Vagina (tissue), 2 donors: ENCODE results near the gene CPT1B. TPM values are rescaled to one million over a fixed set of nuclear protein-coding genes. Genes with fewer than 3 reads are reported as not detected.
"Not testable (repeated sequence)": the region's sequence is repeated elsewhere in the genome, so short reads cannot be mapped to it uniquely, and the experiment has no call there.

Experiments
- DNase-seq, 2 donors: peaks; one replicate each; pipeline ENCODE4 v3.0.0-alpha.2; 2017; ENCODE audit errors: extremely low spot score in 2 of 2
- H3K27ac ChIP-seq: fragments of 200-600 bp; sonication (generic); one replicate; pipeline ENCODE4 v1.5.1; 2019
- H3K27me3 ChIP-seq: fragments of 200-600 bp; sonication (generic); one replicate; pipeline ENCODE4 v1.5.1; 2019
- H3K36me3 ChIP-seq, 2 donors: fragments of 200-600 bp; sonication (generic); one replicate each; pipeline ENCODE4 v1.5.1; 2017 to 2019
- H3K4me1 ChIP-seq: fragments of 200-600 bp; sonication (generic); one replicate; pipeline ENCODE4 v1.5.1; 2019
- H3K4me3 ChIP-seq, 2 donors: fragments of 200-600 bp; sonication (generic); 1 replicate in 1 of 2; 2 replicates in 1 of 2; pipeline ENCODE4 v1.5.1; 2016 to 2019
- H3K9me3 ChIP-seq: fragments of 200-600 bp; sonication (generic); one replicate; pipeline ENCODE4 v1.5.1; 2019
- CTCF ChIP-seq, 3 experiments: fragments of 450-650 bp in 2 of 3; fragments of 200-600 bp in 1 of 3; sonication (generic) in 1 of 3; IDR thresholded peaks; one replicate each; pipeline ENCODE4 v1.5.1; 2017 to 2019; ENCODE audit warnings: antibody characterized with exemption in 3 of 3, mild to moderate bottlenecking in 2 of 3, moderate library complexity in 2 of 3
- POLR2A ChIP-seq, 2 donors: fragments of 450-650 bp; IDR thresholded peaks; one replicate each; pipeline ENCODE4 v1.6.1; 2017; ENCODE audit warnings: antibody characterized with exemption in 2 of 2, mild to moderate bottlenecking in 2 of 2, moderate library complexity in 2 of 2
- POLR2AphosphoS5 ChIP-seq, 2 donors: sonication (generic); formaldehyde crosslinking; IDR thresholded peaks; one replicate each; pipeline ENCODE4 v1.9.0; 2017; ENCODE audit warnings: antibody characterized with exemption in 2 of 2, mild to moderate bottlenecking in 2 of 2, low read depth in 1 of 2; ENCODE audit not compliant: insufficient read depth in 1 of 2
- intact Hi-C: fragments of 100-400 bp; cut with DNase I; formaldehyde crosslinking; loops from one replicate; pipeline ENCODE4 v1.15.1; 2023
- total RNA-seq: library from RNA; depleted of rRNA; stranded (reverse); fragments of >200 nt; gene quantifications from one replicate; pipeline ENCODE4 v1.2.3, GENCODE V29; 2016

CPT1B gene
- total RNA-seq, 1 donor from 2014 or later, result 29.2 TPM

GRCh38 chr22:50544078-50544745, 34.0 kb downstream of the CPT1B start:
- TF ChIP-seq POLR2AphosphoS5 (IDR thresholded peaks at IDR 0.05; ENCODE audit: insufficient read depth in 1 of 2, low read depth in 1 of 2) (peak in 1 of 2 donors; percentile 12), CTCF (IDR thresholded peaks at IDR 0.05) (peak in 2 of 3 experiments; percentile 26), POLR2A (IDR thresholded peaks at IDR 0.05) (no peak)
- Histone ChIP-seq H3K4me1 (peaks cover 47% of the 10 kb centered on the region), H3K9me3 (no peaks in the 10 kb centered on the region), H3K27me3 (peaks cover 7% of the 10 kb centered on the region), H3K4me3 (peak overlapping the region; percentile 1 to 27), H3K27ac (peak overlapping the region; percentile 72), H3K36me3 (no peaks in the 10 kb centered on the region)
- DNase-seq, result no peak
- intact Hi-C loops, result loop anchor here (5.0 kb wide), 1 partner anchor 38 kb away; the partner anchor contains the start of gene CHKB

- no peak for DNase-seq
- Histone ChIP-seq H3K27ac (peak overlapping the region; percentile 96), H3K9me3 (no peaks in the 10 kb centered on the region), H3K36me3 (no peaks in the 10 kb centered on the region), H3K27me3 (no peaks in the 10 kb centered on the region), H3K4me1 (peaks cover 52% of the 10 kb centered on the region), H3K4me3 (no peak overlapping the region)
- TF ChIP-seq POLR2A (IDR thresholded peaks at IDR 0.05) (no peak), POLR2AphosphoS5 (IDR thresholded peaks at IDR 0.05; ENCODE audit: insufficient read depth in 1 of 2, low read depth in 1 of 2) (peak in 1 of 2 donors; percentile 40), CTCF (IDR thresholded peaks at IDR 0.05) (no peak)
- intact Hi-C loops, result loop anchor here (5.0 kb wide), 1 partner anchor 40 kb away; the partner anchor contains the start of gene CHKB
Measured at GRCh38 chr22:50542416-50542927, 35.8 kb downstream of the CPT1B start.

- H3K4me3 ChIP-seq, result not testable (repeated sequence)
Measured at GRCh38 chr22:50541667-50542026, 36.6 kb downstream of the CPT1B start.

GRCh38 chr22:50540381-50540780, 37.8 kb downstream of the CPT1B start:
- intact Hi-C loops, result loop anchor here (5.0 kb wide), 1 partner anchor 42 kb away; the partner anchor contains the start of gene CHKB
- DNase-seq, result no peak
- TF ChIP-seq POLR2A (IDR thresholded peaks at IDR 0.05) (no peak), CTCF (IDR thresholded peaks at IDR 0.05) (no peak)
- Histone ChIP-seq H3K4me3 (no peak overlapping the region), H3K27me3 (no peaks in the 10 kb centered on the region), H3K27ac (peak overlapping the region; percentile 96), H3K4me1 (peaks cover 52% of the 10 kb centered on the region), H3K36me3 (no peaks in the 10 kb centered on the region), H3K9me3 (no peaks in the 10 kb centered on the region)

More at GRCh38 chr22:50541667-50542026, 36.6 kb downstream of the CPT1B start:
- H3K27me3 ChIP-seq, H3K36me3 ChIP-seq, H3K9me3 ChIP-seq, DNase-seq: not testable (repeated sequence)
- peak in 1 of 2 donors; percentile 75 for TF ChIP-seq POLR2AphosphoS5 (IDR thresholded peaks at IDR 0.05; ENCODE audit: insufficient read depth in 1 of 2, low read depth in 1 of 2)
- Histone ChIP-seq H3K4me1 (peaks cover 52% of the 10 kb centered on the region), H3K27ac (peak overlapping the region; percentile 96)
- intact Hi-C loops, result loop anchor here (5.0 kb wide), 1 partner anchor 41 kb away; the partner anchor contains the start of gene CHKB

GRCh38 chr22:50537765-50538164, 40.5 kb downstream of the CPT1B start:
- peaks cover 37% of the 10 kb centered on the region for H3K4me1 ChIP-seq
- intact Hi-C loops, result no loop called here
- no peak for TF ChIP-seq POLR2A (IDR thresholded peaks at IDR 0.05)
- TF ChIP-seq CTCF (IDR thresholded peaks at IDR 0.05), result no peak
- no peak for TF ChIP-seq POLR2AphosphoS5 (IDR thresholded peaks at IDR 0.05; ENCODE audit: insufficient read depth in 1 of 2, low read depth in 1 of 2)
- no peaks in the 10 kb centered on the region for H3K9me3 ChIP-seq
- no peak overlapping the region for H3K4me3 ChIP-seq
- H3K27me3 ChIP-seq, result no peaks in the 10 kb centered on the region
- no peaks in the 10 kb centered on the region for H3K36me3 ChIP-seq
- peak overlapping the region; percentile 96 for H3K27ac ChIP-seq
- DNase-seq, result no peak
